Astrocyte (in vitro differentiated cells and primary cell): Measurements from ENCODE around the gene DGKG.

Experiments used
- CTCF ChIP-seq: IDR thresholded peaks from 2 replicates; pipeline ENCODE4 v1.5.1; 2011; ENCODE audit warnings: low read depth, mild to moderate bottlenecking, inconsistent platforms, low read length, moderate library complexity; ENCODE audit not compliant: insufficient read depth
- EZH2 ChIP-seq: IDR thresholded peaks from 2 replicates; pipeline ENCODE4 v1.6.1; 2012; ENCODE audit warnings: mild to moderate bottlenecking, low read length, inconsistent platforms; ENCODE audit not compliant: insufficient read depth

GRCh38 chr3:186308549-186308948, 53.5 kb downstream of the DGKG start:
- TF ChIP-seq CTCF (no peak), EZH2 (no peak)
